ENCODE data around the gene THOC6.

THOC6 gene

GRCh38 chr16:3026003-3026378 lies 2.2 kb downstream of the THOC6 start:
- H3K9me2 ChIP-seq (replicated peaks; ENCODE audit: control insufficient read depth, low read length): no peaks in the 10 kb centered on the region
- peaks cover 5% of the 10 kb centered on the region for H3K79me2 ChIP-seq (ENCODE audit: control insufficient read depth, low read length)
- H3K9me3 ChIP-seq (ENCODE audit: control insufficient read depth, insufficient read depth, low read length): no peaks in the 10 kb centered on the region
- H3K27me3 ChIP-seq (ENCODE audit: control insufficient read depth, low read length): peaks cover 24% of the 10 kb centered on the region
- no peak overlapping the region for H3K4me3 ChIP-seq (ENCODE audit: low read length)
- H3K36me3 ChIP-seq (ENCODE audit: control insufficient read depth, low read length): peaks cover 19% of the 10 kb centered on the region
- peaks cover 42% of the 10 kb centered on the region for H3K4me1 ChIP-seq (ENCODE audit: control insufficient read depth, low read length)
- no peak for TF ChIP-seq CTCF (IDR thresholded peaks at IDR 0.05; ENCODE audit: low read depth, low read length, poor library complexity, severe bottlenecking)
- no peak for TF ChIP-seq EZH2phosphoT487 (IDR thresholded peaks at IDR 0.05; ENCODE audit: borderline replicate concordance, low read length)
- peaks cover 14% of the 10 kb centered on the region; the same call in 1 of the 2 replicates for H3F3A ChIP-seq (ENCODE audit: control insufficient read depth, insufficient read depth)
- H3K27ac ChIP-seq (ENCODE audit: low read depth, low read length): no peak overlapping the region
- H3K4me2 ChIP-seq (ENCODE audit: low read length): no peak overlapping the region
- H4K20me1 ChIP-seq (ENCODE audit: control insufficient read depth, insufficient read depth, low read depth, low read length): no peaks in the 10 kb centered on the region; the same call in 1 of the 2 replicates

- H3F3A ChIP-seq (ENCODE audit: control insufficient read depth, insufficient read depth): peaks cover 10% of the 10 kb centered on the region; the same call in 1 of the 2 replicates
- H3K27me3 ChIP-seq (ENCODE audit: control insufficient read depth, low read length): peaks cover 24% of the 10 kb centered on the region
- H3K4me2 ChIP-seq (ENCODE audit: low read length): no peak overlapping the region
- H4K20me1 ChIP-seq (ENCODE audit: control insufficient read depth, insufficient read depth, low read depth, low read length): no peaks in the 10 kb centered on the region; the same call in 1 of the 2 replicates
- H3K27ac ChIP-seq (ENCODE audit: low read depth, low read length): no peak overlapping the region
- no peak overlapping the region for H3K4me3 ChIP-seq (ENCODE audit: low read length)
- TF ChIP-seq CTCF (IDR thresholded peaks at IDR 0.05; ENCODE audit: low read depth, low read length, poor library complexity, severe bottlenecking): no peak
- no peak for TF ChIP-seq EZH2phosphoT487 (IDR thresholded peaks at IDR 0.05; ENCODE audit: borderline replicate concordance, low read length)
- peaks cover 19% of the 10 kb centered on the region for H3K36me3 ChIP-seq (ENCODE audit: control insufficient read depth, low read length)
- no peaks in the 10 kb centered on the region for H3K9me2 ChIP-seq (replicated peaks; ENCODE audit: control insufficient read depth, low read length)
- H3K9me3 ChIP-seq (ENCODE audit: control insufficient read depth, insufficient read depth, low read length): no peaks in the 10 kb centered on the region
- peaks cover 5% of the 10 kb centered on the region for H3K79me2 ChIP-seq (ENCODE audit: control insufficient read depth, low read length)
- H3K4me1 ChIP-seq (ENCODE audit: control insufficient read depth, low read length): peaks cover 33% of the 10 kb centered on the region
Observed at GRCh38 chr16:3026609-3027488, 3.0 kb downstream of the THOC6 start.

- no peak for TF ChIP-seq CTCF (IDR thresholded peaks at IDR 0.05; ENCODE audit: low read depth, low read length, poor library complexity, severe bottlenecking)
- TF ChIP-seq EZH2phosphoT487 (IDR thresholded peaks at IDR 0.05; ENCODE audit: borderline replicate concordance, low read length): no peak
- Histone ChIP-seq H3K36me3 (ENCODE audit: control insufficient read depth, low read length) (peaks cover 19% of the 10 kb centered on the region), H3K4me2 (ENCODE audit: low read length) (peak overlapping the region; percentile 55; the same call in 1 of the 2 replicates), H3K79me2 (ENCODE audit: control insufficient read depth, low read length) (peaks cover 5% of the 10 kb centered on the region), H3K4me1 (ENCODE audit: control insufficient read depth, low read length) (peaks cover 29% of the 10 kb centered on the region), H3F3A (ENCODE audit: control insufficient read depth, insufficient read depth) (0 out of 2 replicates have a peak, but pooled peaks cover 4% of the 10 kb centered on the region), H3K9me2 (replicated peaks; ENCODE audit: control insufficient read depth, low read length) (no peaks in the 10 kb centered on the region), H3K9me3 (ENCODE audit: control insufficient read depth, insufficient read depth, low read length) (no peaks in the 10 kb centered on the region), H4K20me1 (ENCODE audit: control insufficient read depth, insufficient read depth, low read depth, low read length) (no peaks in the 10 kb centered on the region; the same call in 1 of the 2 replicates), H3K27ac (ENCODE audit: low read depth, low read length) (no peak overlapping the region), H3K27me3 (ENCODE audit: control insufficient read depth, low read length) (peaks cover 29% of the 10 kb centered on the region), H3K4me3 (ENCODE audit: low read length) (no peak overlapping the region)
Observed at GRCh38 chr16:3027489-3027795, 3.6 kb downstream of the THOC6 start.

Measured in DOHH2 (cell line).